Measurements from ENCODE around the gene HDAC3.

- no peak for TF ChIP-seq GATA3 (IDR thresholded peaks at IDR 0.05; ENCODE audit: low read depth, low read length)
- no peak for TF ChIP-seq GATA2 (IDR thresholded peaks at IDR 0.05; ENCODE audit: low read depth, low read length)
Measured at GRCh38 chr5:141590127-141590526, 46.5 kb downstream of the HDAC3 start.

Data from SH-SY5Y (cell line).